Endothelial cell of umbilical vein (primary cell): ENCODE data around the gene TAS1R3.

Experiments
- MAX ChIP-seq: IDR thresholded peaks from 2 replicates; pipeline ENCODE4 v1.6.1; 2011; ENCODE audit not compliant: insufficient read depth, insufficient read length
- POLR2A ChIP-seq: IDR thresholded peaks from 2 replicates; pipeline ENCODE4 v1.6.1; 2012; ENCODE audit warnings: low read depth, mild to moderate bottlenecking, control low read depth, low read length
- POLR2AphosphoS5 ChIP-seq: IDR thresholded peaks from 2 replicates; pipeline ENCODE4 v1.6.1; 2012; ENCODE audit warnings: low read depth, mild to moderate bottlenecking, control low read depth, low read length, moderate library complexity; ENCODE audit not compliant: insufficient read depth
- TF ChIP-seq, protein P1 (sequence below), 2 donors: IDR thresholded peaks; 1 replicate in 1 of 2; 2 replicates in 1 of 2; pipeline ENCODE4 v1.5.1; 2011; ENCODE audit warnings: low read length in 2 of 2, mild to moderate bottlenecking in 2 of 2, moderate library complexity in 2 of 2, control low read depth in 1 of 2, inconsistent platforms in 1 of 2, low read depth in 1 of 2; ENCODE audit not compliant: insufficient read depth in 1 of 2; ENCODE audit errors: extremely low read depth in 1 of 2

GRCh38 chr1:1347026-1347595, 16.0 kb downstream of the TAS1R3 start:
- TF ChIP-seq MAX (no peak), POLR2A (no peak), POLR2AphosphoS5 (no peak)
- TF ChIP-seq, protein P1, sequence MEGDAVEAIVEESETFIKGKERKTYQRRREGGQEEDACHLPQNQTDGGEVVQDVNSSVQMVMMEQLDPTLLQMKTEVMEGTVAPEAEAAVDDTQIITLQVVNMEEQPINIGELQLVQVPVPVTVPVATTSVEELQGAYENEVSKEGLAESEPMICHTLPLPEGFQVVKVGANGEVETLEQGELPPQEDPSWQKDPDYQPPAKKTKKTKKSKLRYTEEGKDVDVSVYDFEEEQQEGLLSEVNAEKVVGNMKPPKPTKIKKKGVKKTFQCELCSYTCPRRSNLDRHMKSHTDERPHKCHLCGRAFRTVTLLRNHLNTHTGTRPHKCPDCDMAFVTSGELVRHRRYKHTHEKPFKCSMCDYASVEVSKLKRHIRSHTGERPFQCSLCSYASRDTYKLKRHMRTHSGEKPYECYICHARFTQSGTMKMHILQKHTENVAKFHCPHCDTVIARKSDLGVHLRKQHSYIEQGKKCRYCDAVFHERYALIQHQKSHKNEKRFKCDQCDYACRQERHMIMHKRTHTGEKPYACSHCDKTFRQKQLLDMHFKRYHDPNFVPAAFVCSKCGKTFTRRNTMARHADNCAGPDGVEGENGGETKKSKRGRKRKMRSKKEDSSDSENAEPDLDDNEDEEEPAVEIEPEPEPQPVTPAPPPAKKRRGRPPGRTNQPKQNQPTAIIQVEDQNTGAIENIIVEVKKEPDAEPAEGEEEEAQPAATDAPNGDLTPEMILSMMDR (IDR thresholded peaks at IDR 0.05; ENCODE audit: extremely low read depth in 1 of 2, insufficient read depth in 1 of 2, low read depth in 1 of 2, low read length in 2 of 2), result no peak
